Stimulated activated CD8-positive, alpha-beta memory T cell treated with anti-CD3 and anti-CD28 coated beads, Interleukin-2, amount 100 ng/mL, for 1 hour (primary cell): Measurements from ENCODE around the gene ZNF485.
"Not testable (repeated sequence)": the region's sequence is repeated elsewhere in the genome, so short reads cannot be mapped to it uniquely, and the experiment has no call there.

ENCODE experiments used
- DNase-seq, 2 donors: peaks; one replicate each; pipeline ENCODE4 v3.0.0-alpha.2; 2020; ENCODE audit warnings: low read depth in 2 of 2

The ZNF485 gene

GRCh38 chr10:43606323-43607198 is at the start of gene ZNF485:
ZNF485 (plus strand) TSS chr10:43606438; CDS start chr10:43607051, 613 bp downstream.
- peak; percentile 27 to 39 for DNase-seq

DNA sequence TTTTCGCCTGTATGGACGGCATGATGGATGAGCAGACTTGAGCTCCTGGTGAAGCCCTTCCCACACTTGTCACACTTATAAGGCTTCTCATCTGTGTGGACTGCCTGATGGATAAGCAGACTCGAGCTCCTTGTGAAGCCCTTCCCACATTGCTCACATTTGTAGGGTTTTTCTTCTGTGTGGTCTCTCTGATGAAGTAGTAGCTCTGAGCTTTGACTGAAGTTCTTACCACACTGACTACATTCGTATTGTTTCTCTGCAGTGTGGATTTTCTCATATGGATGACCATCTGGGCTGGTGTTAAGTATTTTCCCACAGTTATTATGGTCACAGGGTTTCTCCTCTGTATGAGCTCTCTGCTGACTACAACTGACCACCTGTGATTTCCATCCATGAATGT is 49.0 kb upstream of the ZNF485 start:
- no peak for DNase-seq

DNA sequence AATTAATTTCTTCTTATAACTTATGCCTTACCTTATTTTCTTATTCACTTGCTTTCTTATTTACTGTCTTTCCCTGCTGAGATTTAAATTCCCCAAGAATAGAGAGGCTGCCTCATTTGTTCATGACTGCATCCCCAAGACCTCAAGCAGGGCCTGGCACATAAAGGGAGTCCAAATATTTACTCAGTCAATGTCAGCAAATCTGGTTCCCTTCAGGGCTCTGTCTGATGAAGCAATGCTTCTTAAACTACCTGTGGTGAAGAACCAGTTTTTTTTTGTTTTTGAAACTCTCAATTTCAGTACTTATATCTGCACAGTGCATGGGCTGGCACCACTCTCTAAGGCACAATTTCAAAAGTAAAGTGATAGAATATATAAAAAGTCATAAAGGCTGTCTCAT is 36.6 kb upstream of the ZNF485 start:
- no peak for DNase-seq

- no peak for DNase-seq
Measured at GRCh38 chr10:43570971-43571370, 35.3 kb upstream of the ZNF485 start.

DNA sequence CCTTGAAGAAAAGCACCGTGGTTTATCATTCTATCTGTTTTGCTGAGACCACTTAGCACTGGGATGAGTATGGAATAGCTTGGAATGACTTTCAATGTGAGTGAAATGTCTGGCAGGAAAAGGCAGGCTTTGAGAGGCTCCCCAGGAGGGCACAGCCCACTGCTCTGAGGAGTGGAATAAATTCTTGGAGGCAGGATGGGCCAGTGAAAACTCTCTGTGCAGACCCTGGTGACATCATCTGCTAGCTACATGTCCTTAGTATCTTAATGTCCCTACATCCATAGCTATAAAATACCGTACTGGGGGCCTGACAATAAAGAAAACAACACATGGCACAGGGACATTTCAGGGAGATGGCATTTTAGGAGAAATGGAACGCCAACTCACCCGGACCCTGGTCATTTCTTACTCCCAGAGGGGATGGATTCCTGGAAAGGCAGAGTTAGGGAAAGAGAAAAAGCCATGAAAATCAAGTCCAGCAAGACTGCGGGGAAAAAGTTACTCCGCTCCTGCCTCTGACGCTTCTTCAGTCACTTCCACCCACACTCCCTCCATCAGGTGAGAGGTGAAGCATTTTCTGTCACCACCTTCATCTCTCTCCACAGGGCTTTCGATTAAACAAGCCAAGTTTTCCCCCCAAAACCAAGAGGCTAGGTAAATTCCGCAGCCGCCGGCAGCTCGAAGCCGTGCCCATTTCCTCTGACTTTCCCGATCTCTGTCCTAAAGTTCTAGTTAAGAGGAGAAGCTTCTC is 32.8 kb upstream of the ZNF485 start:
- DNase-seq, result no peak

DNA sequence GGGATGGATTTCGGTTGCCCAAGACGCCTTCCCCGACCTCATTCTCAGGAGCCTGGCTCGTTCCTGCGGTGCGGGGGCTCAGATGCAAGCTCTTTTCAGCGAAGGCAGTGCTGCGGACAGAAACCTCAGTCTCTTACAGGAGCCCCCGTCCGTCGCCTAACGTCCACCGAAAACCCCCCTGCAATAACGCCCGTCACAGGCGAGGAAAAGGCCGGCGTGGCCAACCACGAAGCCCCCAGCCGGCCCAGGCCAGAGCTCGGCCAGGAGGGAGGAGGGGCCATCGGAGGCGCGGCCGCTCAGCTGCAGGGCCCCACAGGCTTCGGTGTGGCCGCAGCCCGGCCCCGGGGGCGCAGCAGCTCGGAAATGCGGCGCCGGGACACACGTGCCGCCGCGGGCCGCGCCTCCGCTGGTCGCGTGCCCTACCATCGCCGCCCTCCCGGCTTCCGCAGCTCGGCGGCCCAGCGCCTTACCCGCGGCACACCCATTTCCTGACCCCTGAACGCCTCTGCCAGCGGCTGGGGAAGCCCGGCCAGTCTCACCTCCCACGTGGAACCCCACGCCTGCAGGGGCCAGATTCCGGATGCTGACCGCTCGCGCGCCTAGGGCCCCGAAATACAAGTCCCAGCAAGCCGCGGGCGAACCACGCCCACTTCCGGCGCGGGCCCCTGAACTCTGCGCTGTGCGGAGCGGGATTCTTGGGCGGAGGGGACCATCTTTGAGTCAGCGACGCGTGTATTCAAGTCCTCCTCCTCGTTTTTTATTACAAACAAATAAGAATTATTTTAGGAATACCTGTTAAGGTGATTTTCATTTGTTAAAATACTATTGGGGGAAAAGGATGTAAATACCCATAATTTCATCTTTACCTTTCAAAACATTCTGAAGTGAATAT is 32.0 kb upstream of the ZNF485 start, which contains the start of gene ZNF239:
TSS of gene ZNF239 (minus strand) at position 616 of the 892 bp plus-strand sequence. CDS start 16,537 bp downstream, outside the sequence.
- peak; percentile 65 for DNase-seq

DNA sequence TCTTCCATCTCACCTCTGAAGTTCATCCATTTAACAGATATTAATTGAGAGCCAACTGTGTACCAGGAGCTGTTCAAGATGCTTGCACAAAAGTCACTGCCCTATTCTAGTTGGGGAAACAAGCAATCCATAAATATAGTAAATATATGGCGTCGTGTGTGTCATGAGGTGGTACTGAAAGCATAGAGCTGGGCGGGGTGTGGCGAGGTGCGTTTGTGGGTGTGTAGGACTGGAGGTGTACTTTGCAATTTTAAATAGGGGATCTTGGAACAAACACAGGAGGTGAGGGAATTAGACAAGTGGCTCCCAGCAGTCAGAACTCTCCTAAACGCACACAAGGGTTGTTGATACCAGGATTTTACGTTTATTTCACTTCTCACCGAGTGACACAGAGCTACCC is 31.3 kb upstream of the ZNF485 start:
- DNase-seq, result no peak

DNA sequence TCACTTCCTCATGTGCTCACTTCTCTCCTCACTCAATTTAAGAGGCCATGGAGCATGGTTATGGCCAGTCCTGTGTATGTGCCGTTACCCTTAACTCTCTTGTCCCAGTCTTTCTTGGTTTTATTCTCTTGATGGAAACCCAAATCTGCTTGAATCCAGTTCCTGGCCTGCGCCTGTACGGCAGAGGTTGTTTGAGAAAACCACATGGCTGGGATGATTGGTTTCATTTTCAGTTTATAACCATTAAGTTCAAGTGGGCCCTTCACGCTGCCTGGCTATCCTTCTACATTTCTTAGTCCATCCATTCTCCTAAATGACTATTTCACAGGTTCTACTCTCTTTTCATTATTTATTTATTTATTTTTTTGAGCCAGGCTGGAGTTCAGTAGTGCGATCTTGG is 30.2 kb upstream of the ZNF485 start:
- DNase-seq, result no peak

DNA sequence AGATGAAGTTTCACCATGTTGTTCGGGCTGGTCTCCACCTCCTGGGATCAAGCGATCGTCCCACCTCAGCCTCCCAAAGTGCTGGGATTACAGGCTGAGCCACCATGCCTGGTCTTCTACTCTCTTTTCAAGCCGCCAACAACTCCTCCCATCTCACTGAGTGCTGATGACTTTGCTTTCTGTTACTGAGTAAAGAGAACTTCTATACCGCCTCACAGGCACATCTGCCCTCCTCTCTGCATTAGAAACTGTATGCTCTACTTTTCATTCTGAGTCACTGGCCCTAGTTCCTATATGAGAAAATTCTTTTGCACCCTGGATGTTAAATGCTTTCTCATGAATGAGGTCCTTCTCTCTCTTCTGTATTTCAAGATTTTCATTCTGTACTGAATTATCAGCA is 29.7 kb upstream of the ZNF485 start:
- no peak for DNase-seq

DNA sequence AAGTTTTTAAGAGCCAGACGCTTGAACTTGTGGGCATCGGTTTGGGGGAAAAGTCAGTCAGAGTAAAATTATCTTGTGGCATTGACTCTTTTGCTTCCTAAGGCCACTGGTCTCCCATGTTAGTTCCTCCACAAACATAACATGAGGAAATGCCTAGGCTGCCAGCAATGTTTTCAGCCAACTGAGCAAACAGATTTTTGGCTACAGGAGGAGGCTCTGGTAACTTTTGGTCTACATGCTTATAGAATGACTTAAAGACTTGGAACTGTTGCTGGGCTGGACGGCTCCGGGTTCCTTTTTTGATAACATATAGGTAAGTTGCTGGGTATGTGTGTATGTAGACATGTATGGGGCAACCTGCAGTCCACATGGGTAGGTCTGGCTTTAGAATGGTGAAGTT is 22.2 kb upstream of the ZNF485 start:
- no peak for DNase-seq

- no peak for DNase-seq
Measured at GRCh38 chr10:43585046-43585445, 21.2 kb upstream of the ZNF485 start.

- DNase-seq, result no peak
Measured at GRCh38 chr10:43585981-43586729, 20.1 kb upstream of the ZNF485 start.

DNA sequence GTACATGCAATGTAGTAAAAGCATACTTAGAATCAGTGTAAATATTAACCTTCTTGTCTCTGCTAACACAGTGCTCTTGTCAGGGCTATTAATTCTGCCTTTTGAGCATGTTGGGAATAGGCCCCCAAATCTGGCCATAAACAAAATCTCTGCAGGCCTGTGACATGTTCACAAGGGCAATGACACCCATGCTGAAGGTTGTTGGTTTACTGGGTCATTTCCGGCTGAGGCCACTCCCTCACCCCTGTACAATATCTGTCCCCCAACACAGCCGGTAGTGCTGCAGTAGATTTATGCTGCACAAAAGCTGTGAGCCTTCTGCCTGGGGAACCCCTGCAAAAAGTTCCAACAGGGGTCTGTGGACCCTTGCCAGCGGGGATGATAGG is 19.5 kb upstream of the ZNF485 start:
- DNase-seq, result not testable (repeated sequence)

DNA sequence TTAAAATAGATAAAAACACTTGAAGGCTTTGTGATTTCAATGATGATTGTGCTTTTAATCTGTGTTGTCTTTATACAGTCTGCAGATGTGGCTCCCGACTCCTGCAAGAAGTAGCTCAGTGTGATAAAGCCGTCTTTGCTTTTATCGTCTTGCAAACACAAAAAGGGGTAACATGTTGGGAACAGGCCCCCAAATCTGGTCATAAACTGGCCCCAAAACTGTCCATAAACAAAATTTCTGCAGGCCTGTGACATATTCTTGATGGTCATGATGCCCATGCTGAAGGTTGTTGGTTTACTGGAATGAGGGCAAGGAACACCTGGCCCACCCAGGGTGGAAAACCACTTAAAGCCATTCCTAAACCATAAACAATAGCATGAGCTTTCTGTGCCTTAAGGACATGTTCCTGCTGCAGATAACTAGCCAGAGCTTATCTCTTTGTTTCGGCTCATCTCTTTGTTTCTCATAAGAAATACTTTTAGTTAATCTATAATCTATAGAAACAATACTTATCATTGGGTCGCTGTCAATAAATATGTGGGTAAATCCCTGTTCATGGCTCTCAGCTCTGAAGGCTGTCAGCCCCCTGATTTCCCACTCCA is 14.8 kb upstream of the ZNF485 start:
- no peak for DNase-seq

GRCh38 chr10:43594944-43595589 is 11.2 kb upstream of the ZNF485 start:
- no peak for DNase-seq

- no peak for DNase-seq
Measured at GRCh38 chr10:43595739-43596298, 10.4 kb upstream of the ZNF485 start.

DNA sequence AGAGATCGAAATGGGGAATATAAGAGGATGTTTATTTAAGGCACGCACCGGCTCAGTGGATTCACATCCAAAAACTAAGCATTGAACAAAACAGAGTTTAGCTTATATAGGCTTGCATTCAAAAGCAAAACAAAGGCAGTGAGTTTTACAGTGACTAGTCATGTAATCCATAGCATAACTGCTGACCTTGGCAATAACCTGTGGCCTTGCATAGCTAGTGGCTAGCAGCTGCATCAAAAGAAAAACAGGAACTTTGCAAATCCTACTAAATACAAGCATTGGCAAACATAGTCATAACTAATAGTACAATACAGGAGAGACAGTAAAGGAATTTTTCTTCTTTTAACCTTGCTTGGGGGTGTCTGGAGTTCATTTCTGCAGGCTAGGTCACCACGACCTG is 9.7 kb upstream of the ZNF485 start:
- no peak for DNase-seq

- DNase-seq, result no peak
Measured at GRCh38 chr10:43598446-43598845, 7.8 kb upstream of the ZNF485 start.

DNA sequence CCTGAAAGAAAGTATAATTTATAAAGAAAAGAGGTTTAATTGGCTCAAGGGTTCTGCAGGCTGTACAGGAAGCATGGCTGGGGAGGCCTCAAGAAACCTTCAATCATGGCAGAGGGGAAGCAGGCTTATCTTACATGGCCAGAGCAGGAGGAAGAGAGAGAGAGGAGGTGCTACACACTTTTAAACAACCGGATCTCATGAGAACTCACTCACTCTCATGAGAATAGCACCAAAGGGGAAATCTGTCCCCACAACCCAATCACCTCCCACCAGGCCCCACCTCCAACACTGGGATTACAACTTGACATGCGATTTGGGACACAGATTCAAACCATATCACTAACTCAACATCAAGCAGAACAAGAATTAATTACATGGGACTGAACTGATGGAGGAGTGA is 6.9 kb upstream of the ZNF485 start:
- no peak for DNase-seq

- not testable (repeated sequence) for DNase-seq
Measured at GRCh38 chr10:43601576-43601975, 4.7 kb upstream of the ZNF485 start.
